Panc1 (cell line): ENCODE measurements around the gene SLC25A30. TPM values are rescaled to one million over a fixed set of nuclear protein-coding genes. Genes with fewer than 3 reads are reported as not detected.
"Not testable (repeated sequence)": the region's sequence is repeated elsewhere in the genome, so short reads cannot be mapped to it uniquely, and the experiment has no call there.

Experiments used
- ATAC-seq: fragments of 200-7000 bp; cut with Tn5 transposase; 2 replicates; pipeline ENCODE4 v1.9.1; 2020; ENCODE audit warnings: mild to moderate bottlenecking, moderate library complexity
- BruUV-seq: library from RNA; stranded (reverse); fragments of 400-500 nt; replicated peaks from 2 replicates; lab custom pipeline; 2021; lab: Mats Ljungman, UMichigan
- CTCF ChIA-PET: fragments of 300-600 bp; sonication (Branson Sonifier 250); formaldehyde crosslinking; loops from one replicate; lab custom pipeline; 2022; ENCODE audit warnings: antibody characterized with exemption; lab: Charles Lee
- POLR2A ChIA-PET: fragments of 300-600 bp; sonication (Branson Sonifier 250); formaldehyde crosslinking; loops from one replicate; lab custom pipeline; 2022; ENCODE audit warnings: antibody characterized with exemption; lab: Charles Lee
- DNase-seq: peaks from one replicate; pipeline ENCODE4 v3.0.0-alpha.2; 2010; ENCODE audit warnings: low read depth, low spot score
- H3K27ac ChIP-seq: 2 replicates; pipeline ENCODE4 v1.5.1; 2011; ENCODE audit warnings: mild to moderate bottlenecking, low read length, inconsistent platforms
- H3K27me3 ChIP-seq: fragments of 200-500 bp; sonication (Bioruptor generic); 2 replicates; pipeline ENCODE4 v1.6.0; 2014; ENCODE audit warnings: low read length, inconsistent platforms; ENCODE audit not compliant: control insufficient read depth, insufficient read depth
- H3K36me3 ChIP-seq: fragments of 200-500 bp; sonication (Bioruptor generic); 2 replicates; pipeline ENCODE4 v1.5.1; 2014; ENCODE audit warnings: inconsistent platforms, mild to moderate bottlenecking, low read length, moderate library complexity; ENCODE audit not compliant: control insufficient read depth, insufficient read depth
- H3K4me1 ChIP-seq: 2 replicates; pipeline ENCODE4 v1.5.1; 2011; ENCODE audit warnings: inconsistent platforms, mild to moderate bottlenecking, low read length, moderate library complexity; ENCODE audit not compliant: control insufficient read depth, insufficient read depth
- H3K4me3 ChIP-seq, 2 experiments: 2 replicates each; pipeline ENCODE4 v1.5.1; 2011 to 2012; ENCODE audit warnings: low read depth in 2 of 2, low read length in 2 of 2, mild to moderate bottlenecking in 2 of 2, inconsistent platforms in 1 of 2, moderate library complexity in 1 of 2
- H3K9me3 ChIP-seq: fragments of 200-500 bp; sonication (Bioruptor generic); 2 replicates; pipeline ENCODE4 v1.5.1; 2014; ENCODE audit warnings: low read depth, mild to moderate bottlenecking, inconsistent platforms, low read length, moderate library complexity; ENCODE audit not compliant: control insufficient read depth, insufficient read depth
- CTCF ChIP-seq: fragments of 450-650 bp; IDR thresholded peaks from 2 replicates; pipeline ENCODE4 v1.5.1; 2017; ENCODE audit warnings: mild to moderate bottlenecking
- POLR2AphosphoS5 ChIP-seq: IDR thresholded peaks from 2 replicates; pipeline ENCODE4 v1.6.1; 2012; ENCODE audit warnings: mild to moderate bottlenecking, low read depth, low read length, moderate library complexity
- REST ChIP-seq, 2 experiments: IDR thresholded peaks; 2 replicates each; pipeline ENCODE4 v1.6.1; 2011 to 2012; ENCODE audit warnings: low read depth in 2 of 2, control low read depth in 1 of 2, low read length in 1 of 2, mild to moderate bottlenecking in 1 of 2, moderate library complexity in 1 of 2; ENCODE audit not compliant: insufficient read depth in 1 of 2
- SIN3A ChIP-seq: IDR thresholded peaks from 2 replicates; pipeline ENCODE4 v1.6.1; 2012; ENCODE audit warnings: low read depth, mild to moderate bottlenecking, low read length, moderate library complexity, borderline replicate concordance; ENCODE audit not compliant: insufficient read depth
- TCF7L2 ChIP-seq: IDR thresholded peaks from 2 replicates; pipeline ENCODE4 v1.6.1; 2011; ENCODE audit warnings: mild to moderate bottlenecking, low read depth, low read length, inconsistent platforms
- in situ Hi-C: cut with HindIII; loops from 2 replicates; pipeline ENCODE4 v1.10.0; 2016; ENCODE audit warnings: low sequenced_read_pairs, low pct_unique_long_range_greater_than_20kb
- intact Hi-C: fragments of 100-400 bp; cut with micrococcal nuclease; formaldehyde crosslinking; loops from one replicate; pipeline ENCODE4 v1.10.0; 2022; ENCODE audit not compliant: unreplicated experiment
- total RNA-seq: library from RNA; stranded (reverse); gene quantifications from one replicate; pipeline ENCODE4 v1.2.1, GENCODE V29; 2021; ENCODE audit not compliant: unreplicated experiment

SLC25A30 gene
- total RNA-seq, 1 experiment from 2014 or later: 26.8 TPM

- POLR2A ChIA-PET, DNase-seq, H3K27ac ChIP-seq, CTCF ChIA-PET, H3K36me3 ChIP-seq, H3K4me3 ChIP-seq, H3K4me1 ChIP-seq, H3K27me3 ChIP-seq, H3K9me3 ChIP-seq, in situ Hi-C loops, BruUV-seq, ATAC-seq, intact Hi-C loops: not testable (repeated sequence)
Observed at GRCh38 chr13:45376651-45377050, 41.5 kb downstream of the SLC25A30 start.

GRCh38 chr13:45374917-45375316, 43.3 kb downstream of the SLC25A30 start:
- peaks cover 2% of the 10 kb centered on the region; the same call in 1 of the 2 replicates for H3K4me1 ChIP-seq
- no TSS peak for BruUV-seq
- no peaks in the 10 kb centered on the region for H3K27me3 ChIP-seq
- no peak overlapping the region for H3K27ac ChIP-seq
- intact Hi-C loops: no loop called here
- CTCF ChIA-PET: no interaction called here
- H3K4me3 ChIP-seq: no peak overlapping the region
- POLR2A ChIA-PET: no interaction called here
- DNase-seq (no peak), ATAC-seq (no peak)
- H3K36me3 ChIP-seq: no peaks in the 10 kb centered on the region
- in situ Hi-C loops: no loop called here
- TF ChIP-seq REST (IDR thresholded peaks at IDR 0.05; ENCODE audit: insufficient read depth in 1 of 2, low read depth in 2 of 2, low read length in 1 of 2): no peak
- no peak for TF ChIP-seq SIN3A
- TF ChIP-seq CTCF: no peak
- TF ChIP-seq POLR2AphosphoS5: no peak
- no peaks in the 10 kb centered on the region for H3K9me3 ChIP-seq

GRCh38 chr13:45373162-45373547, 45.0 kb downstream of the SLC25A30 start:
- Histone ChIP-seq H3K27ac (no peak overlapping the region), H3K4me3 (no peak overlapping the region), H3K9me3 (no peaks in the 10 kb centered on the region), H3K4me1 (peaks cover 2% of the 10 kb centered on the region; the same call in 1 of the 2 replicates), H3K36me3 (no peaks in the 10 kb centered on the region), H3K27me3 (no peaks in the 10 kb centered on the region)
- ChIA-PET CTCF (no interaction called here), POLR2A (no interaction called here)
- ATAC-seq (no peak), DNase-seq (no peak)
- no peak for TF ChIP-seq SIN3A
- TF ChIP-seq CTCF: no peak
- TF ChIP-seq TCF7L2: no peak
- no peak for TF ChIP-seq REST (IDR thresholded peaks at IDR 0.05; ENCODE audit: insufficient read depth in 1 of 2, low read depth in 2 of 2, low read length in 1 of 2)
- TF ChIP-seq POLR2AphosphoS5: no peak
- in situ Hi-C loops: no loop called here
- no TSS peak for BruUV-seq
- intact Hi-C loops: no loop called here
